Measurements from ENCODE around the gene UBE2E2.
"Not testable (repeated sequence)": the region's sequence is repeated elsewhere in the genome, so short reads cannot be mapped to it uniquely, and the experiment has no call there.

UBE2E2 gene

DNA sequence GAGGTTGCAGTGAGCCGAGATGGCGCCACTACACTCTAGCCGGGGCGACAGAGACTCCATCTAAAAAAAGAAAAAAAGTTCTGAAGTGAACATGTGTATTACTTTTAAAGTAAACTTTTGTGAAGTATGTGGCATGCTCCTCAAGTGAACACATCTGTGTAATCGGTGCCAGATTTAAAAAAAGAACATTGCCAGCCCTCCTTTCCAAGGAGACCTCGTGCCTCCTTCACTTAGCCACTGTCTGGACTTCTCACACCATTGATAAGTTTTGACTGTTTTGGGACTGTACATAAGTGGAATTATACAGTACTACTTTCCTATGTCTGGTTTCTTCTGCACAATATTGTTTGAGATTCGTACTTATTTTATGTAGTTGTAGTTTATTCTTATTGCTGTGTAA lies 140.4 kb downstream of the UBE2E2 start:
- TF ChIP-seq ISL1 (CRISPR knock-in tag; IDR thresholded peaks at IDR 0.05): no peak
- no peak for ATAC-seq

DNA sequence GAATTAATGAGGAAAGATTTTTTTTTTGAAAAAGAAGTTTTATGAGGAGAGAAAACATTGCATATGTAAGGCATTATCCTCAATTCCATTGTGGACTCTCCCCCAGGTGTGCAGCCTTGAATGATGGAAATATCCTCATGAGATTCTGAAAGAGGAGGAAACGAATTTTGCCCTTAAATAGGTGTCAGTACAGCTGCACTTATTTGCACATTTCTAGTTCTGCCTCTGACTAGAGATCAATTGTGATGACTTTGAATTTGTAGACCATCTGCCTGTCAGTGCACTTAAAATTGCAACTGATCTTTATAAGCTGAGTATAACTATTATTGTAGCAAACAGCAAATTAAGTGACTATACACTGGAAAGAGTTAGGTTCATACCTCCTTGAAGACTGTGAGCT lies 141.8 kb downstream of the UBE2E2 start:
- ATAC-seq: no peak
- TF ChIP-seq ZNF70 (CRISPR knock-in tag; IDR thresholded peaks at IDR 0.05): no peak
- TF ChIP-seq, protein P1, sequence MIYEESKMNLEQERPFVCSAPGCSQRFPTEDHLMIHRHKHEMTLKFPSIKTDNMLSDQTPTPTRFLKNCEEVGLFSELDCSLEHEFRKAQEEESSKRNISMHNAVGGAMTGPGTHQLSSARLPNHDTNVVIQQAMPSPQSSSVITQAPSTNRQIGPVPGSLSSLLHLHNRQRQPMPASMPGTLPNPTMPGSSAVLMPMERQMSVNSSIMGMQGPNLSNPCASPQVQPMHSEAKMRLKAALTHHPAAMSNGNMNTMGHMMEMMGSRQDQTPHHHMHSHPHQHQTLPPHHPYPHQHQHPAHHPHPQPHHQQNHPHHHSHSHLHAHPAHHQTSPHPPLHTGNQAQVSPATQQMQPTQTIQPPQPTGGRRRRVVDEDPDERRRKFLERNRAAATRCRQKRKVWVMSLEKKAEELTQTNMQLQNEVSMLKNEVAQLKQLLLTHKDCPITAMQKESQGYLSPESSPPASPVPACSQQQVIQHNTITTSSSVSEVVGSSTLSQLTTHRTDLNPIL (CRISPR knock-in tag; IDR thresholded peaks at IDR 0.05; ENCODE audit: low read depth): no peak
- TF ChIP-seq ESRRG (CRISPR knock-in tag; IDR thresholded peaks at IDR 0.05): no peak
- no peak for TF ChIP-seq ZFP3 (CRISPR knock-in tag; IDR thresholded peaks at IDR 0.05)
- no peak for TF ChIP-seq BACH2 (CRISPR knock-in tag; IDR thresholded peaks at IDR 0.05; ENCODE audit: borderline replicate concordance)
- TF ChIP-seq RARB (CRISPR knock-in tag; IDR thresholded peaks at IDR 0.05): no peak
- no peak for TF ChIP-seq OSR1 (CRISPR knock-in tag; IDR thresholded peaks at IDR 0.05)
- TF ChIP-seq CSDC2 (CRISPR knock-in tag; IDR thresholded peaks at IDR 0.05): no peak
- no peak for TF ChIP-seq GLIS3 (CRISPR knock-in tag; IDR thresholded peaks at IDR 0.05)
- no peak for TF ChIP-seq PPARA (CRISPR knock-in tag; IDR thresholded peaks at IDR 0.05; ENCODE audit: borderline replicate concordance)
- no peak for TF ChIP-seq ARNTL (CRISPR knock-in tag; IDR thresholded peaks at IDR 0.05; ENCODE audit: borderline replicate concordance, low read depth)
- no peak for TF ChIP-seq ZNF565 (CRISPR knock-in tag; conservative IDR thresholded peaks at IDR 0.05; ENCODE audit: low read depth)
- no peak for TF ChIP-seq TOX (CRISPR knock-in tag; IDR thresholded peaks at IDR 0.05; ENCODE audit: borderline replicate concordance)
- TF ChIP-seq TCF4 (CRISPR knock-in tag; IDR thresholded peaks at IDR 0.05; ENCODE audit: borderline replicate concordance): no peak
- TF ChIP-seq ZFP30 (CRISPR knock-in tag; IDR thresholded peaks at IDR 0.05): no peak
- TF ChIP-seq, protein P2, sequence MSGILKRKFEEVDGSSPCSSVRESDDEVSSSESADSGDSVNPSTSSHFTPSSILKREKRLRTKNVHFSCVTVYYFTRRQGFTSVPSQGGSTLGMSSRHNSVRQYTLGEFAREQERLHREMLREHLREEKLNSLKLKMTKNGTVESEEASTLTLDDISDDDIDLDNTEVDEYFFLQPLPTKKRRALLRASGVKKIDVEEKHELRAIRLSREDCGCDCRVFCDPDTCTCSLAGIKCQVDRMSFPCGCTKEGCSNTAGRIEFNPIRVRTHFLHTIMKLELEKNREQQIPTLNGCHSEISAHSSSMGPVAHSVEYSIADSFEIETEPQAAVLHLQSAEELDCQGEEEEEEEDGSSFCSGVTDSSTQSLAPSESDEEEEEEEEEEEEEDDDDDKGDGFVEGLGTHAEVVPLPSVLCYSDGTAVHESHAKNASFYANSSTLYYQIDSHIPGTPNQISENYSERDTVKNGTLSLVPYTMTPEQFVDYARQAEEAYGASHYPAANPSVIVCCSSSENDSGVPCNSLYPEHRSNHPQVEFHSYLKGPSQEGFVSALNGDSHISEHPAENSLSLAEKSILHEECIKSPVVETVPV (CRISPR knock-in tag; IDR thresholded peaks at IDR 0.05): no peak
- TF ChIP-seq ZC3H10 (CRISPR knock-in tag; IDR thresholded peaks at IDR 0.05): no peak
- TF ChIP-seq ZNF8 (CRISPR knock-in tag; IDR thresholded peaks at IDR 0.05): no peak

DNA sequence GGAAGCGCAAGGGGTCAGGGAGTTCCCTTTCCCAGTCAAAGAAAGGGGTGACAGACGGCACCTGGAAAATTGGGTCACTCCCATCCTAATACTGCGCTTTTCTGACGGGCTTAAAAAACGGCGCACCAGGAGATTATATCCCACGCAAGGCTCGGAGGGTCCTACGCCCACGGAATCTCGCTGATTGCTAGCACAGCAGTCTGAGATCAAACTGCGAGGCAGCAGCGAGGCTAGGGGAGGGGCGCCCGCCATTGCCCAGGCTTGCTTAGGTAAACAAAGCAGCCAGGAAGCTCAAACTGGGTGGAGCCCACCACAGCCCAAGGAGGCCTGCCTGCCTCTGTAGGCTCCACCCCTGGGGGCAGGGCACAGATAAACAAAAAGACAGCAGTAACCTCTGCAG lies 146.3 kb downstream of the UBE2E2 start:
- not testable (repeated sequence) for ATAC-seq

DNA sequence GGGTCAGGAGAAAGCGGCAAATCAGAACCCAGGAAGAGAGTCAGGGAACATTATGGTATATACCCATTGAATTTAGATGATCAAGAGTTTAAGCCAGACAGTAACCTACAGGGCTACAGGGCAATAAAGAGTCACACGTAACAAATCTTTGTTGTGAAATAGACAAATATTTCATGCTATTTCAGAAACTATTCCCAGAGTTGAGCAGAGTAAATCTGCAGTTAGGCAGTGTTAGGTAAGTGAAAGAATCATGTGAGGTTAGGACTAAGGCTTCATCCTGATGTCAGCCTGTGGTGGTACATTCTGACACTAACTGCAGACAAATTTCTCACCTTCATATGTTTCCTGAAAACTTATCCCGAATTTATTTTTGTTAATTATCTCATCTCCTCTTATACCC lies 153.0 kb downstream of the UBE2E2 start:
- no peak for ATAC-seq
- no peak for TF ChIP-seq ZNF8 (CRISPR knock-in tag; IDR thresholded peaks at IDR 0.05)
- TF ChIP-seq ISL1 (CRISPR knock-in tag; IDR thresholded peaks at IDR 0.05): no peak
- TF ChIP-seq, protein P3, sequence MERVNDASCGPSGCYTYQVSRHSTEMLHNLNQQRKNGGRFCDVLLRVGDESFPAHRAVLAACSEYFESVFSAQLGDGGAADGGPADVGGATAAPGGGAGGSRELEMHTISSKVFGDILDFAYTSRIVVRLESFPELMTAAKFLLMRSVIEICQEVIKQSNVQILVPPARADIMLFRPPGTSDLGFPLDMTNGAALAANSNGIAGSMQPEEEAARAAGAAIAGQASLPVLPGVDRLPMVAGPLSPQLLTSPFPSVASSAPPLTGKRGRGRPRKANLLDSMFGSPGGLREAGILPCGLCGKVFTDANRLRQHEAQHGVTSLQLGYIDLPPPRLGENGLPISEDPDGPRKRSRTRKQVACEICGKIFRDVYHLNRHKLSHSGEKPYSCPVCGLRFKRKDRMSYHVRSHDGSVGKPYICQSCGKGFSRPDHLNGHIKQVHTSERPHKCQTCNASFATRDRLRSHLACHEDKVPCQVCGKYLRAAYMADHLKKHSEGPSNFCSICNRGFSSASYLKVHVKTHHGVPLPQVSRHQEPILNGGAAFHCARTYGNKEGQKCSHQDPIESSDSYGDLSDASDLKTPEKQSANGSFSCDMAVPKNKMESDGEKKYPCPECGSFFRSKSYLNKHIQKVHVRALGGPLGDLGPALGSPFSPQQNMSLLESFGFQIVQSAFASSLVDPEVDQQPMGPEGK (CRISPR knock-in tag; IDR thresholded peaks at IDR 0.05; ENCODE audit: borderline replicate concordance): no peak
- TF ChIP-seq, protein P4, sequence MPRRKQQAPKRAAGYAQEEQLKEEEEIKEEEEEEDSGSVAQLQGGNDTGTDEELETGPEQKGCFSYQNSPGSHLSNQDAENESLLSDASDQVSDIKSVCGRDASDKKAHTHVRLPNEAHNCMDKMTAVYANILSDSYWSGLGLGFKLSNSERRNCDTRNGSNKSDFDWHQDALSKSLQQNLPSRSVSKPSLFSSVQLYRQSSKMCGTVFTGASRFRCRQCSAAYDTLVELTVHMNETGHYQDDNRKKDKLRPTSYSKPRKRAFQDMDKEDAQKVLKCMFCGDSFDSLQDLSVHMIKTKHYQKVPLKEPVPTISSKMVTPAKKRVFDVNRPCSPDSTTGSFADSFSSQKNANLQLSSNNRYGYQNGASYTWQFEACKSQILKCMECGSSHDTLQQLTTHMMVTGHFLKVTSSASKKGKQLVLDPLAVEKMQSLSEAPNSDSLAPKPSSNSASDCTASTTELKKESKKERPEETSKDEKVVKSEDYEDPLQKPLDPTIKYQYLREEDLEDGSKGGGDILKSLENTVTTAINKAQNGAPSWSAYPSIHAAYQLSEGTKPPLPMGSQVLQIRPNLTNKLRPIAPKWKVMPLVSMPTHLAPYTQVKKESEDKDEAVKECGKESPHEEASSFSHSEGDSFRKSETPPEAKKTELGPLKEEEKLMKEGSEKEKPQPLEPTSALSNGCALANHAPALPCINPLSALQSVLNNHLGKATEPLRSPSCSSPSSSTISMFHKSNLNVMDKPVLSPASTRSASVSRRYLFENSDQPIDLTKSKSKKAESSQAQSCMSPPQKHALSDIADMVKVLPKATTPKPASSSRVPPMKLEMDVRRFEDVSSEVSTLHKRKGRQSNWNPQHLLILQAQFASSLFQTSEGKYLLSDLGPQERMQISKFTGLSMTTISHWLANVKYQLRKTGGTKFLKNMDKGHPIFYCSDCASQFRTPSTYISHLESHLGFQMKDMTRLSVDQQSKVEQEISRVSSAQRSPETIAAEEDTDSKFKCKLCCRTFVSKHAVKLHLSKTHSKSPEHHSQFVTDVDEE (CRISPR knock-in tag; IDR thresholded peaks at IDR 0.05): no peak
- no peak for TF ChIP-seq ZNF70 (CRISPR knock-in tag; IDR thresholded peaks at IDR 0.05)
- TF ChIP-seq SNAI2 (CRISPR knock-in tag; IDR thresholded peaks at IDR 0.05): no peak
- no peak for TF ChIP-seq GLIS3 (CRISPR knock-in tag; IDR thresholded peaks at IDR 0.05)
- TF ChIP-seq ZFP30 (CRISPR knock-in tag; IDR thresholded peaks at IDR 0.05): no peak
- TF ChIP-seq, protein P5, sequence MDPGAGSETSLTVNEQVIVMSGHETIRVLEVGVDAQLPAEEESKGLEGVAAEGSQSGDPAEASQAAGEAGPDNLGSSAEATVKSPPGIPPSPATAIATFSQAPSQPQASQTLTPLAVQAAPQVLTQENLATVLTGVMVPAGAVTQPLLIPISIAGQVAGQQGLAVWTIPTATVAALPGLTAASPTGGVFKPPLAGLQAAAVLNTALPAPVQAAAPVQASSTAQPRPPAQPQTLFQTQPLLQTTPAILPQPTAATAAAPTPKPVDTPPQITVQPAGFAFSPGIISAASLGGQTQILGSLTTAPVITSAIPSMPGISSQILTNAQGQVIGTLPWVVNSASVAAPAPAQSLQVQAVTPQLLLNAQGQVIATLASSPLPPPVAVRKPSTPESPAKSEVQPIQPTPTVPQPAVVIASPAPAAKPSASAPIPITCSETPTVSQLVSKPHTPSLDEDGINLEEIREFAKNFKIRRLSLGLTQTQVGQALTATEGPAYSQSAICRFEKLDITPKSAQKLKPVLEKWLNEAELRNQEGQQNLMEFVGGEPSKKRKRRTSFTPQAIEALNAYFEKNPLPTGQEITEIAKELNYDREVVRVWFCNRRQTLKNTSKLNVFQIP (CRISPR knock-in tag; IDR thresholded peaks at IDR 0.05; ENCODE audit: borderline replicate concordance, low read depth): no peak
- TF ChIP-seq BACH2 (CRISPR knock-in tag; IDR thresholded peaks at IDR 0.05; ENCODE audit: borderline replicate concordance): no peak
- TF ChIP-seq TOX (CRISPR knock-in tag; IDR thresholded peaks at IDR 0.05; ENCODE audit: borderline replicate concordance): no peak
- no peak for TF ChIP-seq ZC3H10 (CRISPR knock-in tag; IDR thresholded peaks at IDR 0.05)
- no peak for TF ChIP-seq CSDC2 (CRISPR knock-in tag; IDR thresholded peaks at IDR 0.05)
- TF ChIP-seq, protein P1 (CRISPR knock-in tag; IDR thresholded peaks at IDR 0.05; ENCODE audit: low read depth): no peak
- TF ChIP-seq, protein P2 (CRISPR knock-in tag; IDR thresholded peaks at IDR 0.05): no peak
